ENCODE data around the gene FYN. TPM values are rescaled to one million over a fixed set of nuclear protein-coding genes. Genes with fewer than 3 reads are reported as not detected.

The FYN gene
- total and polyA plus RNA-seq, 2 of the 13 experiments (the other 11 are each of a cell fraction or from before 2014, with no cell fraction given) = 15.5 to 24.6 TPM

DNA sequence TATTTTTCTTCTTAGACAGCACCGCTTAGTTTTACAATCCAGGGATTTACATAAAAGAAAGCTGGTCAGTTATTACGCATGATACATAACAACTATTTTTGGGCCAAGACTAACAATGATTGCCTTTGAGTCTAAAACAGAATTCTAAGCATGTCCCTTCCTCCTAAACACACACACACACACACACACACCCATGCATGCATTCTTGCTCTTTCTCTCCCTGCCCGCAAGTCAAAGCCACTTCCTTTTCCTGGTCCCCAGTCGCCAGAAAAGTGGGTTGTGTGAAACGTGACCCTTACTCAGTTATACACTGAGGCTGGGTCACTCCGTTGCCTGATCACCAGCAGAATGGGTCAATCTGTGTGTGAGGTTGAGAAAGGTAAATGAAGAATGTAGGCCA, 31.4 kb downstream of the FYN start:
- POLR2A ChIA-PET = no interaction called here
- no peak for ATAC-seq
- CTCF ChIA-PET (ENCODE audit: low intra/inter-chr PET ratio, low total read pairs) = no interaction called here
- TF ChIP-seq, protein P1, sequence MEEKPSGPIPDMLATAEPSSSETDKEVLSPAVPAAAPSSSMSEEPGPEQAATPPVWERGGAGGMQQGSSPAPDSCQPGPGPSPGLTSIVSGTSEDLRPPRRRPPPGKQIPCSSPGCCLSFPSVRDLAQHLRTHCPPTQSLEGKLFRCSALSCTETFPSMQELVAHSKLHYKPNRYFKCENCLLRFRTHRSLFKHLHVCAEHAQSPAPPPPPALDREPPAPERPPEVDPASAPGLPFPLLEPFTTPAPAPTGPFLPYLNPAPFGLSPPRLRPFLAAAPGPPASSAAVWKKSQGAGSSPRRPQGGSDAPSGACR (CRISPR knock-in tag; IDR thresholded peaks at IDR 0.05) = no peak
- no peak for FAIRE-seq
- 87% methylated on average over 6 of the region's 6 CpGs for WGBS (ENCODE audit: low lambda C conversion rate)
- Histone ChIP-seq H3K4me3 (replicated peaks in 1 of 3; ENCODE audit: insufficient read depth in 1 of 3, low read depth in 2 of 3, low read length in 3 of 3) (no peak overlapping the region), H3K36me3 (replicated peaks in 1 of 2; ENCODE audit: control insufficient read depth in 1 of 2, insufficient read depth in 2 of 2, low read length in 2 of 2) (no peaks in the 10 kb centered on the region), H3K27ac (ENCODE audit: extremely low read length, insufficient read depth, low read length) (no peak overlapping the region), H3K27me3 (ENCODE audit: control insufficient read depth in 1 of 2, insufficient read depth in 2 of 2, low read length in 2 of 2) (no peaks in the 10 kb centered on the region), H3K4me2 (ENCODE audit: low read depth, low read length) (no peak overlapping the region), H3K4me1 (ENCODE audit: insufficient read depth, low read length) (peaks cover 53% of the 10 kb centered on the region), H3K9ac (ENCODE audit: insufficient read depth, low read depth, low read length) (no peak overlapping the region), H3K79me2 (ENCODE audit: insufficient read depth, low read length) (no peaks in the 10 kb centered on the region), H3K9me3 (ENCODE audit: low read length) (no peaks in the 10 kb centered on the region), H4K20me1 (ENCODE audit: insufficient read depth, low read length) (no peaks in the 10 kb centered on the region), H2AFZ (ENCODE audit: low read length) (no peak overlapping the region)
- DNase-seq (ENCODE audit: low spot score) = no peak
- BruUV-seq (replicated peaks) = no TSS peak
- intact Hi-C loops (cut with micrococcal nuclease; ENCODE audit: unreplicated experiment) (loop anchor here (5.0 kb wide), 1 partner anchor 50 kb away; no protein-coding TSS in a partner anchor), in situ Hi-C loops (cut with HindIII; ENCODE audit: extremely low pct_ligation_motif_present, low pct_unique_long_range_greater_than_20kb) (no loop called here)

DNA sequence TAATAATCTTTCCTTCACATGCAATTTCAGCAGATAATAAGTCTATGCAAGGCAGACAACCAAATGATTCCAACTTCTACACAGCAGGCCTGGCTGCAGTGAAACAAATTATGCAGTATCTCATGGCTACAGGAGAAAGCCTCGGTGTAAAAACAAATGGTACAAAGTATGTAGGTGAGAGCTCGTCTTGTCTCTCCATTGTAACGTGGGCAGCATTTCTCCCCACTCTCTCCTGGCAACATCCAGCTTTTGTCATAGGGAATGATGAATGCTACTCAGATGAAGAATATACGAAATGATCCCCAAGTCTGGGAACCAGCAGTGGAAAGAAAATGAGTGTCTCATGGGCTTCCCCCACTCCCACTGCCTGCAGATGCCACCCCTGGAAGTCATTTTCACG, 32.4 kb downstream of the FYN start:
- TF ChIP-seq, protein P2, sequence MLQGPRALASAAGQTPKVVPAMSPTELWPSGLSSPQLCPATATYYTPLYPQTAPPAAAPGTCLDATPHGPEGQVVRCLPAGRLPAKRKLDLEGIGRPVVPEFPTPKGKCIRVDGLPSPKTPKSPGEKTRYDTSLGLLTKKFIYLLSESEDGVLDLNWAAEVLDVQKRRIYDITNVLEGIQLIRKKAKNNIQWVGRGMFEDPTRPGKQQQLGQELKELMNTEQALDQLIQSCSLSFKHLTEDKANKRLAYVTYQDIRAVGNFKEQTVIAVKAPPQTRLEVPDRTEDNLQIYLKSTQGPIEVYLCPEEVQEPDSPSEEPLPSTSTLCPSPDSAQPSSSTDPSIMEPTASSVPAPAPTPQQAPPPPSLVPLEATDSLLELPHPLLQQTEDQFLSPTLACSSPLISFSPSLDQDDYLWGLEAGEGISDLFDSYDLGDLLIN (CRISPR knock-in tag; IDR thresholded peaks at IDR 0.05; ENCODE audit: borderline replicate concordance) = no peak
- TF ChIP-seq ZMAT3 (CRISPR knock-in tag; conservative IDR thresholded peaks at IDR 0.05) = no peak
- TF ChIP-seq PRPF4 (IDR thresholded peaks at IDR 0.05; ENCODE audit: low read depth, low read length, poor library complexity, severe bottlenecking) = no peak
- TF ChIP-seq ZSCAN29 (CRISPR knock-in tag; conservative IDR thresholded peaks at IDR 0.05) = no peak
- TF ChIP-seq ZNF557 (CRISPR knock-in tag; IDR thresholded peaks at IDR 0.05) = no peak
- TF ChIP-seq ZNF501 (CRISPR knock-in tag; IDR thresholded peaks at IDR 0.05) = no peak
- no peak for TF ChIP-seq RFXAP (CRISPR knock-in tag; IDR thresholded peaks at IDR 0.05; ENCODE audit: borderline replicate concordance)
- TF ChIP-seq MTA1 (CRISPR knock-in tag; IDR thresholded peaks at IDR 0.05; ENCODE audit: borderline replicate concordance) = no peak
- no peak for TF ChIP-seq DR1 (CRISPR knock-in tag; IDR thresholded peaks at IDR 0.05)
- no peak for TF ChIP-seq ZNF484 (CRISPR knock-in tag; IDR thresholded peaks at IDR 0.05; ENCODE audit: borderline replicate concordance, low read depth)
- no peak for TF ChIP-seq ZNF577 (CRISPR knock-in tag; IDR thresholded peaks at IDR 0.05; ENCODE audit: borderline replicate concordance, low read depth)
- no peak for TF ChIP-seq THYN1 (CRISPR knock-in tag; IDR thresholded peaks at IDR 0.05; ENCODE audit: borderline replicate concordance, low read depth)
- TF ChIP-seq ZNF251 (CRISPR knock-in tag; IDR thresholded peaks at IDR 0.05) = no peak
- no peak for TF ChIP-seq FOXM1 (CRISPR knock-in tag; IDR thresholded peaks at IDR 0.05)
- Histone ChIP-seq H3K27me3 (ENCODE audit: control insufficient read depth in 1 of 2, insufficient read depth in 2 of 2, low read length in 2 of 2) (no peaks in the 10 kb centered on the region), H3K36me3 (replicated peaks in 1 of 2; ENCODE audit: control insufficient read depth in 1 of 2, insufficient read depth in 2 of 2, low read length in 2 of 2) (no peaks in the 10 kb centered on the region), H3K4me2 (ENCODE audit: low read depth, low read length) (no peak overlapping the region), H3K4me1 (ENCODE audit: insufficient read depth, low read length) (peaks cover 51% of the 10 kb centered on the region), H3K27ac (ENCODE audit: extremely low read length, insufficient read depth, low read length) (no peak overlapping the region), H3K4me3 (replicated peaks in 1 of 3; ENCODE audit: insufficient read depth in 1 of 3, low read depth in 2 of 3, low read length in 3 of 3) (no peak overlapping the region), H2AFZ (ENCODE audit: low read length) (no peak overlapping the region), H4K20me1 (ENCODE audit: insufficient read depth, low read length) (no peaks in the 10 kb centered on the region), H3K9ac (ENCODE audit: insufficient read depth, low read depth, low read length) (no peak overlapping the region), H3K9me3 (ENCODE audit: low read length) (no peaks in the 10 kb centered on the region), H3K79me2 (ENCODE audit: insufficient read depth, low read length) (no peaks in the 10 kb centered on the region)
- DNase-seq (ENCODE audit: low spot score) (no peak), ATAC-seq (no peak), FAIRE-seq (no peak)
- in situ Hi-C loops (cut with HindIII; ENCODE audit: extremely low pct_ligation_motif_present, low pct_unique_long_range_greater_than_20kb) (no loop called here), intact Hi-C loops (cut with micrococcal nuclease; ENCODE audit: unreplicated experiment) (loop anchor here (5.0 kb wide), 1 partner anchor 49 kb away; no protein-coding TSS in a partner anchor)
- ChIA-PET CTCF (ENCODE audit: low intra/inter-chr PET ratio, low total read pairs) (no interaction called here), POLR2A (no interaction called here)
- WGBS (ENCODE audit: low lambda C conversion rate) = 81% methylated on average over 5 of the region's 5 CpGs
- no TSS peak for BruUV-seq (replicated peaks)

Measured in HepG2 (cell line).